D721Med (cell line): Measurements from ENCODE around the gene ZFYVE9.
"Not testable (repeated sequence)": the region's sequence is repeated elsewhere in the genome, so short reads cannot be mapped to it uniquely, and the experiment has no call there.

ENCODE experiments used
- DNase-seq: peaks from one replicate; pipeline ENCODE4 v3.0.0; 2011; ENCODE audit warnings: low spot score; ENCODE audit not compliant: insufficient read length
- FAIRE-seq: peaks from 2 replicates; lab custom pipeline; 2011; peaks lifted over from hg19 to GRCh38; lab: Jason Lieb, UNC
- CTCF ChIP-seq: IDR thresholded peaks from 2 replicates; pipeline ENCODE4 v1.5.1; 2012; ENCODE audit warnings: mild to moderate bottlenecking, control low read depth; ENCODE audit not compliant: insufficient read depth; ENCODE audit errors: missing control alignments

ZFYVE9 gene

GRCh38 chr1:52195161-52195560, 53.3 kb downstream of the ZFYVE9 start:
- FAIRE-seq (no peak), DNase-seq (no peak)
- TF ChIP-seq CTCF, result no peak

DNA sequence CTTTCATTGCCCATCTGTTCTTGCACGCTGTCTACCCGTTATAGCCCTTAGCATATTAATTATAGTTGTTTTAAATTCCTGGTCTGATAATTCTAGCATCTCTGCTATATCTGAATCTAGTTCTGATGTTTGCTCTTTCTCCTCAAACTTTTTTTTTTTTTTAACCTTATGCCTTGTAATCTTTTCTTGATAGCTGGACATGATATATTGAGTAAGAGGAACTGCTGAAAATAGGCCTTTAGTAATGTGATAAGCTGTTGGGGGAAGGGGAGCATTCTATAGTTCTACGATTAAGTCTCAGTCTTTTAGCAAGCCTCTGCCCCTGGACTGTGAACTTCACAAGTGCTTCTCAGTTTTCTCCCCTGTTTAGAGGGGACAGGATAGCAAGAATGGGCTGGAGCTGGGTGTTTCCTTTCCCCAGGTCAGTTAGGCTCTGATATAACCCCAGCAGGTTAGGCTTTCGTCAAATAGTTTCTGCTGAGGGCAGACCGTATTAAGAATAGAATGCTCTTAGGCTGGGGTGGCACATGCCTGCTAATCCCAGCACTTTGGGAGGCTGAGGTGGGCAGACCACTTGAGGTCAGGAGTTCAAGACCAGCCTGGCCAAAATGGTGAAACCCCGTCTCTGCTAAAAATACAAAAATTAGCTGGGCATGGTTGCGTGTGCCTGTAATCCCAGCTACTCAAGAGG, 62.2 kb downstream of the ZFYVE9 start:
- TF ChIP-seq CTCF, result no peak
- DNase-seq, result no peak

GRCh38 chr1:52204696-52205095, 62.8 kb downstream of the ZFYVE9 start:
- no peak for TF ChIP-seq CTCF
- DNase-seq (no peak), FAIRE-seq (no peak)

More for the DNA sequence above, 62.2 kb downstream of the ZFYVE9 start:
- no peak for FAIRE-seq

DNA sequence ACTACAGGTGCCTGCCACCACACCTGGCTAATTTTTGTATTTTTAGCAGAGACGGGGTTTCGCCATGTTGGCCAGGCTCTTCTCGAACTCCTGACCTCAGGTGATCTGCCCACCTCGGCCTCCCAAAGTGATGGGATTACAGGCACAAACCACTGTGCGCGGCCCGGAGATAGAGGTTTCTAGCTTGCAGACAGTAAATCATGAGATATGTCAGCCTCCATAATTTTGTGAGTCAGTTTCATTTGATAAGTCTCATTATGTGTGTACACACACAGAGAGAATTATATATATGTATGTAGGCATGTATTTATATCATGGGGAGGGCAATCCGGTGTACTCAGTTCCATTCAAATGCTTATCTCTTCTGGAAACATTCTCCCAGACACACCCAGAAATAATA, 64.8 kb downstream of the ZFYVE9 start:
- DNase-seq, FAIRE-seq: not testable (repeated sequence)

DNA sequence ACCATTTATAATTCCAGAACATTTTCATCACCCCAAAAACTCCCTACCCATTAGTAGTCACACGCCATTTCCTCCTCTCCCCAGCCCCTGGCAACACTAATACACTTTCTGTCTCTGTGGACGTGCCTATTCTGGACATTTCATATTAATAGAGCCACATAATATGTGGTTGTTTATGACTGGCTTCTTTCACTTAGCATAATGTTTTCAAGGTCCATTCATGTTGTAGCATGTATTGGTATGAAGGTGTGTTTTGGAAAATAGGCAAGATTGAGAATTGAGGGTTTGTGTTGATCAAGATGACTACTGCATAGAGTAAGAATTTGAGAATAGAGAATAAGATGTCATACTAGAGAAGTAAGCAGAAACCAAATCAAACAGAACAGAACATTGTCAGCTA, 67.5 kb downstream of the ZFYVE9 start:
- TF ChIP-seq CTCF, result no peak
- DNase-seq (no peak), FAIRE-seq (no peak)

DNA sequence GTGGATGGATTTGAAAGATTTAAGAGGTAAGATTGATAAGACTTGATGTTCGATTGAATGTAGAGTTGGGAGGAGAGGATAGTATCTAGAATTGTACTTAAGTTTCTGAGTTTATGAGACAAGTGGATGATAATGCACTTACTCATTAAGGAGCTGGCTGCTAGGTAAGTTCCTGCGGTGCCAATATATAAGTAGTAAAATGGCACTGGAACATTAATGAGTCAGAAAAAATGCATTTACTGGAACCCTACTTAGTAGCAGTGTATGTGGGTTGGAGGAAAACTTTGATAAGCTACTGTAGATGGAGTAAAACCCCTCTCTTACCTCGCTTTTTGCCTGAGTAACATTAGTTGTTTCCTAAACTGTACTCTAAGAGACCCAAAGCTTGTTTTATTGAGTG, 68.2 kb downstream of the ZFYVE9 start:
- no peak for FAIRE-seq
- no peak for TF ChIP-seq CTCF
- DNase-seq, result no peak

- no peak for TF ChIP-seq CTCF
- FAIRE-seq (no peak), DNase-seq (no peak)
These were observed 75.1 kb downstream of the ZFYVE9 start for GRCh38 chr1:52216907-52217458.

GRCh38 chr1:52225174-52225573, 83.3 kb downstream of the ZFYVE9 start:
- DNase-seq, result no peak
- no peak for TF ChIP-seq CTCF
- no peak for FAIRE-seq
